ENCODE data around the gene DDIT4.
"Not testable (repeated sequence)": the region's sequence is repeated elsewhere in the genome, so short reads cannot be mapped to it uniquely, and the experiment has no call there.

DDIT4 gene

GRCh38 chr10:72273410-72274212, at the start of gene DDIT4:
Gene DDIT4 (plus strand): TSS chr10:72273924. CDS start chr10:72274217, 293 bp downstream.
- DNase-seq = peak; percentile 96

GRCh38 chr10:72224191-72224590, 49.5 kb upstream of the DDIT4 start:
- not testable (repeated sequence) for DNase-seq

- DNase-seq = no peak
Measured at GRCh38 chr10:72226418-72227027, 47.2 kb upstream of the DDIT4 start.

GRCh38 chr10:72227826-72228225, 45.9 kb upstream of the DDIT4 start:
- DNase-seq = no peak

GRCh38 chr10:72228318-72228751, 45.4 kb upstream of the DDIT4 start:
- no peak for DNase-seq

GRCh38 chr10:72229261-72230251, 44.2 kb upstream of the DDIT4 start:
- DNase-seq = no peak

- DNase-seq = no peak
Measured at GRCh38 chr10:72233621-72234020, 40.1 kb upstream of the DDIT4 start.

GRCh38 chr10:72234560-72235095, 39.1 kb upstream of the DDIT4 start:
- DNase-seq = no peak

- no peak for DNase-seq
Measured at GRCh38 chr10:72235544-72236279, 38.0 kb upstream of the DDIT4 start.

GRCh38 chr10:72238392-72239175, 35.1 kb upstream of the DDIT4 start:
- DNase-seq = no peak

- DNase-seq = no peak
Measured at GRCh38 chr10:72239409-72239808, 34.3 kb upstream of the DDIT4 start.

GRCh38 chr10:72240371-72240770, 33.4 kb upstream of the DDIT4 start:
- DNase-seq = no peak

- no peak for DNase-seq
Measured at GRCh38 chr10:72241691-72242252, 32.0 kb upstream of the DDIT4 start.

- DNase-seq = no peak
Measured at GRCh38 chr10:72242675-72243074, 31.0 kb upstream of the DDIT4 start.

- no peak for DNase-seq
Measured at GRCh38 chr10:72243822-72244437, 29.8 kb upstream of the DDIT4 start.

GRCh38 chr10:72244573-72245038, 29.1 kb upstream of the DDIT4 start:
- DNase-seq = no peak

- DNase-seq = no peak
Measured at GRCh38 chr10:72245949-72246525, 27.7 kb upstream of the DDIT4 start.

GRCh38 chr10:72248468-72249151, 25.1 kb upstream of the DDIT4 start:
- DNase-seq = peak; percentile 73

GRCh38 chr10:72249176-72249862, 24.4 kb upstream of the DDIT4 start:
- not testable (repeated sequence) for DNase-seq

Measured in GDM1 (cell line).